ENCODE measurements around the gene ZNF746. TPM values are rescaled to one million over a fixed set of nuclear protein-coding genes. Genes with fewer than 3 reads are reported as not detected.

ZNF746 gene
- total RNA-seq, 1 experiment from 2014 or later, result 17.1 TPM

DNA sequence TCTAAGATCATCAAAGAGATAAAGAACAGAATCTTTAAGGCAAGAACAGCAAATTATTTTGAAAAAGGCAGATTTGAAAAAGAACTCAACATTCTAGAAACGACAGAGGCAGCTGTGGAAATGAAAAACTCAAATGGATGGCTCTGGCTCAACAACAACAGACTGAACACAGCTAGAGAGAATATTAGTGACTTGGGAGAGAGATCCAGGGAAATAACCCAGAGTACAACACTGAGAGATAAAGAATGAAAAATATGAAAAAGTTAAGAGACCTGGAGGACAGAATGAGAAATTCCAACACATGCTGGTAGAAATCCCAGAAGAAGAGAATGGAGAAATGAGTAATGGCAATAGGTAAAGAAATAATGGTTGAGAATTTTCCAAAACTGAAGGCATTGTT, 18.9 kb downstream of the ZNF746 start (continued):
- TF ChIP-seq, protein P1, sequence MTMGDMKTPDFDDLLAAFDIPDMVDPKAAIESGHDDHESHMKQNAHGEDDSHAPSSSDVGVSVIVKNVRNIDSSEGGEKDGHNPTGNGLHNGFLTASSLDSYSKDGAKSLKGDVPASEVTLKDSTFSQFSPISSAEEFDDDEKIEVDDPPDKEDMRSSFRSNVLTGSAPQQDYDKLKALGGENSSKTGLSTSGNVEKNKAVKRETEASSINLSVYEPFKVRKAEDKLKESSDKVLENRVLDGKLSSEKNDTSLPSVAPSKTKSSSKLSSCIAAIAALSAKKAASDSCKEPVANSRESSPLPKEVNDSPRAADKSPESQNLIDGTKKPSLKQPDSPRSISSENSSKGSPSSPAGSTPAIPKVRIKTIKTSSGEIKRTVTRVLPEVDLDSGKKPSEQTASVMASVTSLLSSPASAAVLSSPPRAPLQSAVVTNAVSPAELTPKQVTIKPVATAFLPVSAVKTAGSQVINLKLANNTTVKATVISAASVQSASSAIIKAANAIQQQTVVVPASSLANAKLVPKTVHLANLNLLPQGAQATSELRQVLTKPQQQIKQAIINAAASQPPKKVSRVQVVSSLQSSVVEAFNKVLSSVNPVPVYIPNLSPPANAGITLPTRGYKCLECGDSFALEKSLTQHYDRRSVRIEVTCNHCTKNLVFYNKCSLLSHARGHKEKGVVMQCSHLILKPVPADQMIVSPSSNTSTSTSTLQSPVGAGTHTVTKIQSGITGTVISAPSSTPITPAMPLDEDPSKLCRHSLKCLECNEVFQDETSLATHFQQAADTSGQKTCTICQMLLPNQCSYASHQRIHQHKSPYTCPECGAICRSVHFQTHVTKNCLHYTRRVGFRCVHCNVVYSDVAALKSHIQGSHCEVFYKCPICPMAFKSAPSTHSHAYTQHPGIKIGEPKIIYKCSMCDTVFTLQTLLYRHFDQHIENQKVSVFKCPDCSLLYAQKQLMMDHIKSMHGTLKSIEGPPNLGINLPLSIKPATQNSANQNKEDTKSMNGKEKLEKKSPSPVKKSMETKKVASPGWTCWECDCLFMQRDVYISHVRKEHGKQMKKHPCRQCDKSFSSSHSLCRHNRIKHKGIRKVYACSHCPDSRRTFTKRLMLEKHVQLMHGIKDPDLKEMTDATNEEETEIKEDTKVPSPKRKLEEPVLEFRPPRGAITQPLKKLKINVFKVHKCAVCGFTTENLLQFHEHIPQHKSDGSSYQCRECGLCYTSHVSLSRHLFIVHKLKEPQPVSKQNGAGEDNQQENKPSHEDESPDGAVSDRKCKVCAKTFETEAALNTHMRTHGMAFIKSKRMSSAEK (CRISPR knock-in tag; IDR thresholded peaks at IDR 0.05; ENCODE audit: borderline replicate concordance), result no peak

DNA sequence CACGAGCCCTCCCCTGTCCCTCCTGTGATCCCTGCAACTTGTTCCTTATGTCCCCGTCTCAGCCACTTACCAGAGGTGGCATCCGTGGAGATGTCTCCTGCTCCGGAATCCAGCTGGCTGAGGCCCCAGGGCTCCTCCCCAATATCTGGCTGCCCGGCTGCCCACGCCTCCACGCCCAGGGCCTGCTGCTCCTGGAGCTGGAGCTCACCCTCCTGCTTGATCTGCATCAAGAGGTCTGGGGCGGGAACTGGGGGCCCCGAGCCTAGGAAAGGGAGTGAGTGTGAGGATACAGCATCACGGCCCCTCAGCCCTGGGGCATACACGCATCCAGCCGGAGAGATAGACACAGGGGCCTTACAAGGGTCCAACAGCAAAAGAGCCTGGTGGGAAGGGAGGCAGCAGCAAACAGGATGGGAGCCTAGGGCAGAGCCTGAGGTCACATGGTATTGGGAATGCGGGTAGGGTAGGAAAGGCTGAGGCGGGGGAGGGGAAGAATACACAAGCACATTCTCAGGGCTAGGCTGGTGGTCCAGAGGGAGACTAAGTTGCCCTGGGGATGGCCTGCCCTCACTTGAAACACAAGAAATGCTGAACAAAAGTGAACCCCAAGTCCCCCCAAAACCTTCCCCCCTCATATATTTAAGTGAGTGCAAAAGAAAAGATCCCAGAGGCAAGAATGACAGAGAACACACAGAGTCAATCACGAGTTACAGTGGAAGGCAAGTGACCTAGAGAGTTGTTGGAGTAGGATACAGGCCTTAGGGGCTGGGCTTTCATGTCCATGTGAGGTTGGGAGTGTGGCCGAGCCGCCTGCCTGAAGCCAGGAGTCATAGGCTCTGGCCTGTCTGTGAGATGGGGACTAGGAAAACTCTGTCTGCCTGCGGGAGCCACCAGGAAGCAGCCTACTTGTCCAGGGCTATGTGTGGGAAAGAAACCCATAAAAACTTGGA, 19.8 kb downstream of the ZNF746 start:
- peaks cover 22% of the 10 kb centered on the region for H3K9me3 Mint-ChIP-seq
- peaks cover 4% of the 10 kb centered on the region; the same call in 1 of the 2 replicates for H3K27me3 Mint-ChIP-seq (ENCODE audit: low read depth)
- peak; percentile 63 for DNase-seq (ENCODE audit: low spot score)
- H3K4me3 Mint-ChIP-seq, result no peak overlapping the region
- H3K4me1 Mint-ChIP-seq, result peaks cover 12% of the 10 kb centered on the region
- H3K27ac Mint-ChIP-seq, result peak overlapping the region; percentile 64
- ChIA-PET CTCF (interaction anchor here (0.7 to 1.5 kb wide), 2 partner anchors 8 to 16 kb away, joined by 3 read pairs; no protein-coding TSS in a partner anchor), POLR2A (no interaction called here)
- H3K36me3 Mint-ChIP-seq, result peaks cover 59% of the 10 kb centered on the region
- ATAC-seq, result peak; percentile 94
- TF ChIP-seq SMAD4 (CRISPR knock-in tag; IDR thresholded peaks at IDR 0.05) (no peak), ZNF512 (CRISPR knock-in tag; IDR thresholded peaks at IDR 0.05; ENCODE audit: borderline replicate concordance) (no peak), CBFB (CRISPR knock-in tag; IDR thresholded peaks at IDR 0.05; ENCODE audit: low read depth) (no peak), TEAD1 (CRISPR knock-in tag; IDR thresholded peaks at IDR 0.05) (0 out of 2 replicates have a peak, but pooled peaks have one; percentile 38), GRHL2 (CRISPR knock-in tag; IDR thresholded peaks at IDR 0.05; ENCODE audit: insufficient replicate concordance, severe bottlenecking) (no peak), NFATC4 (CRISPR knock-in tag; IDR thresholded peaks at IDR 0.05) (no peak), RELA (CRISPR knock-in tag; IDR thresholded peaks at IDR 0.05; ENCODE audit: borderline replicate concordance) (no peak), SOX15 (CRISPR knock-in tag; IDR thresholded peaks at IDR 0.05) (no peak), USF2 (CRISPR knock-in tag; IDR thresholded peaks at IDR 0.05) (peak; percentile 85), CDX4 (CRISPR knock-in tag; IDR thresholded peaks at IDR 0.05; ENCODE audit: borderline replicate concordance) (no peak)
- TF ChIP-seq, protein P2, sequence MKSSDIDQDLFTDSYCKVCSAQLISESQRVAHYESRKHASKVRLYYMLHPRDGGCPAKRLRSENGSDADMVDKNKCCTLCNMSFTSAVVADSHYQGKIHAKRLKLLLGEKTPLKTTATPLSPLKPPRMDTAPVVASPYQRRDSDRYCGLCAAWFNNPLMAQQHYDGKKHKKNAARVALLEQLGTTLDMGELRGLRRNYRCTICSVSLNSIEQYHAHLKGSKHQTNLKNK (CRISPR knock-in tag; IDR thresholded peaks at IDR 0.05), result no peak
- TF ChIP-seq, protein P3, sequence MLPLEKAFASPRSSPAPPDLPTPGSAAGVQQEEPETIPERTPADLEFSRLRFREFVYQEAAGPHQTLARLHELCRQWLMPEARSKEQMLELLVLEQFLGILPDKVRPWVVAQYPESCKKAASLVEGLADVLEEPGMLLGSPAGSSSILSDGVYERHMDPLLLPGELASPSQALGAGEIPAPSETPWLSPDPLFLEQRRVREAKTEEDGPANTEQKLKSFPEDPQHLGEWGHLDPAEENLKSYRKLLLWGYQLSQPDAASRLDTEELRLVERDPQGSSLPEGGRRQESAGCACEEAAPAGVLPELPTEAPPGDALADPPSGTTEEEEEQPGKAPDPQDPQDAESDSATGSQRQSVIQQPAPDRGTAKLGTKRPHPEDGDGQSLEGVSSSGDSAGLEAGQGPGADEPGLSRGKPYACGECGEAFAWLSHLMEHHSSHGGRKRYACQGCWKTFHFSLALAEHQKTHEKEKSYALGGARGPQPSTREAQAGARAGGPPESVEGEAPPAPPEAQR (CRISPR knock-in tag; IDR thresholded peaks at IDR 0.05), result no peak
- TF ChIP-seq, protein P4, sequence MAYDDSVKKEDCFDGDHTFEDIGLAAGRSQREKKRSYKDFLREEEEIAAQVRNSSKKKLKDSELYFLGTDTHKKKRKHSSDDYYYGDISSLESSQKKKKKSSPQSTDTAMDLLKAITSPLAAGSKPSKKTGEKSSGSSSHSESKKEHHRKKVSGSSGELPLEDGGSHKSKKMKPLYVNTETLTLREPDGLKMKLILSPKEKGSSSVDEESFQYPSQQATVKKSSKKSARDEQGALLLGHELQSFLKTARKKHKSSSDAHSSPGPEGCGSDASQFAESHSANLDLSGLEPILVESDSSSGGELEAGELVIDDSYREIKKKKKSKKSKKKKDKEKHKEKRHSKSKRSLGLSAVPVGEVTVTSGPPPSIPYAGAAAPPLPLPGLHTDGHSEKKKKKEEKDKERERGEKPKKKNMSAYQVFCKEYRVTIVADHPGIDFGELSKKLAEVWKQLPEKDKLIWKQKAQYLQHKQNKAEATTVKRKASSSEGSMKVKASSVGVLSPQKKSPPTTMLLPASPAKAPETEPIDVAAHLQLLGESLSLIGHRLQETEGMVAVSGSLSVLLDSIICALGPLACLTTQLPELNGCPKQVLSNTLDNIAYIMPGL (CRISPR knock-in tag; IDR thresholded peaks at IDR 0.05), result no peak
- TF ChIP-seq, protein P5, sequence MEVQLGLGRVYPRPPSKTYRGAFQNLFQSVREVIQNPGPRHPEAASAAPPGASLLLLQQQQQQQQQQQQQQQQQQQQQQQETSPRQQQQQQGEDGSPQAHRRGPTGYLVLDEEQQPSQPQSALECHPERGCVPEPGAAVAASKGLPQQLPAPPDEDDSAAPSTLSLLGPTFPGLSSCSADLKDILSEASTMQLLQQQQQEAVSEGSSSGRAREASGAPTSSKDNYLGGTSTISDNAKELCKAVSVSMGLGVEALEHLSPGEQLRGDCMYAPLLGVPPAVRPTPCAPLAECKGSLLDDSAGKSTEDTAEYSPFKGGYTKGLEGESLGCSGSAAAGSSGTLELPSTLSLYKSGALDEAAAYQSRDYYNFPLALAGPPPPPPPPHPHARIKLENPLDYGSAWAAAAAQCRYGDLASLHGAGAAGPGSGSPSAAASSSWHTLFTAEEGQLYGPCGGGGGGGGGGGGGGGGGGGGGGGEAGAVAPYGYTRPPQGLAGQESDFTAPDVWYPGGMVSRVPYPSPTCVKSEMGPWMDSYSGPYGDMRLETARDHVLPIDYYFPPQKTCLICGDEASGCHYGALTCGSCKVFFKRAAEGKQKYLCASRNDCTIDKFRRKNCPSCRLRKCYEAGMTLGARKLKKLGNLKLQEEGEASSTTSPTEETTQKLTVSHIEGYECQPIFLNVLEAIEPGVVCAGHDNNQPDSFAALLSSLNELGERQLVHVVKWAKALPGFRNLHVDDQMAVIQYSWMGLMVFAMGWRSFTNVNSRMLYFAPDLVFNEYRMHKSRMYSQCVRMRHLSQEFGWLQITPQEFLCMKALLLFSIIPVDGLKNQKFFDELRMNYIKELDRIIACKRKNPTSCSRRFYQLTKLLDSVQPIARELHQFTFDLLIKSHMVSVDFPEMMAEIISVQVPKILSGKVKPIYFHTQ (CRISPR knock-in tag; IDR thresholded peaks at IDR 0.05), result no peak
- TF ChIP-seq, protein P6, sequence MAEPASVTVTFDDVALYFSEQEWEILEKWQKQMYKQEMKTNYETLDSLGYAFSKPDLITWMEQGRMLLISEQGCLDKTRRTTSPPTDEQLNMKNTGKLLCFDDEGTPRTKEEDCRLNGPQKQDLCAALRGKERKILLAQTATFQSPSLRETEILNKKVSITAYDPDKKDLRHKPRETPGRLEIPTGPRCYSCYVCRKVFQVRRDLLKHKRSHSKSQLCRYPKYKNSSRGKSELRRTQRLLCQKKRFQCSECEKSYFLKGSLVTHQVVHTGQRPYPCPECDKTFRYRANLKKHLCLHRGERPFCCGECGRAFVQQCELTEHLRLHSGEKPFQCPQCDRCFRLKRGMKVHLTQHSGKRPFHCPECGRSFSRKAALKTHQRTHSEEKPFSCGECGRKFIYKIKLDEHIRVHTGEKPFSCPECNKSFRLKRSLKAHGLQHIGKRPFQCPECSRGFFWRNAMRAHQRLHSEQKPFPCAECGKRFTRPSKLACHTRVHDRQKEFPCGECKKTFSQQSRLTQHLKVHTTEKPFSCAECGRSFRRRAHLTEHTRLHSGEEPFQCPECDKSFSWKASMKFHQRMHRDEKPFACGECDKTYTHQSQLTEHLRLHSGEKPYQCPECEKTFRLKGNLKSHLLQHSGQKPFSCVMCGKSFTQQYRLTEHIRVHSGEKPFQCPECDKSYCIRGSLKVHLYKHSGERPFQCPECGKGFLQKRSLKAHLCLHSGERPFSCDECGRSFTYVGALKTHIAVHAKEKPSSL (CRISPR knock-in tag; conservative IDR thresholded peaks at IDR 0.05), result no peak
